ENCODE results near the gene RMDN2. TPM values are rescaled to one million over a fixed set of nuclear protein-coding genes. Genes with fewer than 3 reads are reported as not detected.

Gene RMDN2
- total and polyA plus RNA-seq, 12 donors, result 28.5 to 126 (median 55.9) TPM

DNA sequence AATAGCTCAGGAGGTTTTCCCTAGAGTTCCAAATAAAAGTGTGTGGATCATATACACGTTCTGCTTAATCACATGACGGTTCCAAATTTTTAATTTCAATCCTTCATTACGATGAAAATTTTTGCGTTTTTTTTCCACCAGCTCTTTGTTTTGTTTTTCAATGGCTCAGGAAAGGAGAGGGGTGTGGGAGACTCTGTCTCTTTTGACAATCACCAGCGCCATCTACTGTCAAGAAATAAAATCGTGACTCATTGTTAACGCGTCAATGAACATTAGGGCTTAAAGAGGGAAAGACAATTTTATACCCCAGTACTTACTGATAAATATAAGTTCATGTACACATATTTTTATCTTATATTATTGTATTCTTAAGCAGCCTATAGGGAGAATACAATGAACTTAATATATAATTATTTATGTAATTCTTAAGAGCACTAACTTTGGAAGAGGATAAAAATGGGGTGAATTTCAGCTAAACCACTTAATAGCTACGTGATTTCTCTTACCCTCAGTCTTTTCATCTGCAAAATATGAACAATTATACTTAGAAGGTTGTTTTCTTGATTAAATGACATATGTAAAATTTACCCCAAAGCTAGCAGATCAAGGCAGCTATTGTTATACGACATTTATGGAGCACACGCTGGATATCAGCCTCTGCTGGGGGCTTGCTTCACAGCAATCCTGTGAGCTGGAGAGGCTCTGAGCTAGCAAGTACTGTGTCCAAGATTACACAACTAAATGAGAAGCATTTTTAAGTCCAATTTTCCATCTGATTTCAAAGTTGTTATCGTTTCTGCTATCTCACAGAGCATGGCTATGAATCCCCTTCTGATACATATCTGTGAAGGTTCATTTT, 47.4 kb upstream of the RMDN2 start:
- H3K4me3 ChIP-seq, result no peak overlapping the region
- intact Hi-C loops (cut with DNase I), result loop anchor here in 1 of 2 donors (5.0 kb wide), 1 partner anchor 485 kb away; no protein-coding TSS in a partner anchor
- no peak overlapping the region for H3K27ac ChIP-seq

DNA sequence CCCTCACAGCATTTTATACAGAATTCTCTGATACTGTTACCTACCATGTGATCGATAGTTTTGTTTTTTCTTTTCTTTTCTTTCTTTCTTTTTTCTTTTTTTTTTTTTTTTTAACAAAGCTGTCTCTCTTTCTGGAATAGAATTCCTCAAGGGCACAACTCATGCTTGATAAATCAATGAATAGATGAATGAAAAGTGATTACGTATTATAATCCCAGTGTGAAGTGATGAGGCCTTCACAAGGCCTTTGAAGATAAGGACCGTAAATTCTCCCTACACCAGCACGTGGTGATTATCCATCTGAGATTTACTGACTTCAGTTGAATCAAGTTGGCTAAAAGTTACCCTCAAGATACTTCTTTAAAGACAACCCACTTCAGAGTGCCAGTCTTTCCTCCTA, 46.6 kb upstream of the RMDN2 start:
- intact Hi-C loops (cut with DNase I), result loop anchor here in 1 of 2 donors (5.0 kb wide), 1 partner anchor 486 kb away; no protein-coding TSS in a partner anchor
- no peaks in the 10 kb centered on the region for H3K27me3 ChIP-seq
- WGBS, 4 donors, result 56 to 74% (median 57%) methylated on average over 3 to 4 of the region's 4 CpGs
- no peaks in the 10 kb centered on the region for H3K36me3 ChIP-seq (replicated peaks in 1 of 2)
- TF ChIP-seq POLR2A (IDR thresholded peaks at IDR 0.05), result no peak
- TF ChIP-seq, protein P1, sequence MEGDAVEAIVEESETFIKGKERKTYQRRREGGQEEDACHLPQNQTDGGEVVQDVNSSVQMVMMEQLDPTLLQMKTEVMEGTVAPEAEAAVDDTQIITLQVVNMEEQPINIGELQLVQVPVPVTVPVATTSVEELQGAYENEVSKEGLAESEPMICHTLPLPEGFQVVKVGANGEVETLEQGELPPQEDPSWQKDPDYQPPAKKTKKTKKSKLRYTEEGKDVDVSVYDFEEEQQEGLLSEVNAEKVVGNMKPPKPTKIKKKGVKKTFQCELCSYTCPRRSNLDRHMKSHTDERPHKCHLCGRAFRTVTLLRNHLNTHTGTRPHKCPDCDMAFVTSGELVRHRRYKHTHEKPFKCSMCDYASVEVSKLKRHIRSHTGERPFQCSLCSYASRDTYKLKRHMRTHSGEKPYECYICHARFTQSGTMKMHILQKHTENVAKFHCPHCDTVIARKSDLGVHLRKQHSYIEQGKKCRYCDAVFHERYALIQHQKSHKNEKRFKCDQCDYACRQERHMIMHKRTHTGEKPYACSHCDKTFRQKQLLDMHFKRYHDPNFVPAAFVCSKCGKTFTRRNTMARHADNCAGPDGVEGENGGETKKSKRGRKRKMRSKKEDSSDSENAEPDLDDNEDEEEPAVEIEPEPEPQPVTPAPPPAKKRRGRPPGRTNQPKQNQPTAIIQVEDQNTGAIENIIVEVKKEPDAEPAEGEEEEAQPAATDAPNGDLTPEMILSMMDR (IDR thresholded peaks at IDR 0.05), result no peak
- no peak for DNase-seq
- H3K27ac ChIP-seq, result no peak overlapping the region
- no peaks in the 10 kb centered on the region for H3K9me3 ChIP-seq (replicated peaks in 1 of 3)
- no peak overlapping the region for H3K4me3 ChIP-seq
- peaks cover 0 to 6% of the 10 kb centered on the region in 2 donors for H3K4me1 ChIP-seq (replicated peaks in 1 of 2)

More for the DNA sequence above, 47.4 kb upstream of the RMDN2 start:
- H3K36me3 ChIP-seq (replicated peaks in 1 of 2), result no peaks in the 10 kb centered on the region
- no peaks in the 10 kb centered on the region for H3K9me3 ChIP-seq (replicated peaks in 1 of 3)
- peaks cover 0 to 6% of the 10 kb centered on the region in 2 donors for H3K4me1 ChIP-seq (replicated peaks in 1 of 2)
- no peak for TF ChIP-seq POLR2A (IDR thresholded peaks at IDR 0.05)
- TF ChIP-seq, protein P1 (IDR thresholded peaks at IDR 0.05), result peak; percentile 58 to 83 (median 82)
- 27 to 28% (median 28%) methylated on average over 12 of the region's 12 CpGs for WGBS, 4 donors
- H3K27me3 ChIP-seq, result no peaks in the 10 kb centered on the region
- DNase-seq, result peak in 2 of 7 donors; percentile 35 to 47

- intact Hi-C loops (cut with DNase I), result no loop called here
- TF ChIP-seq, protein P1 (IDR thresholded peaks at IDR 0.05), result no peak
- no peak for TF ChIP-seq POLR2A (IDR thresholded peaks at IDR 0.05)
- Histone ChIP-seq H3K4me3 (no peak overlapping the region), H3K4me1 (replicated peaks in 1 of 2) (peaks cover 0 to 6% of the 10 kb centered on the region in 2 donors), H3K27ac (no peak overlapping the region), H3K9me3 (replicated peaks in 1 of 3) (no peaks in the 10 kb centered on the region), H3K27me3 (no peaks in the 10 kb centered on the region), H3K36me3 (replicated peaks in 1 of 2) (no peaks in the 10 kb centered on the region)
- DNase-seq, result no peak
- 65 to 72% (median 71%) methylated on average over 8 to 9 of the region's 9 CpGs for WGBS, 4 donors
Measured at GRCh38 chr2:37880551-37880950, 44.5 kb upstream of the RMDN2 start.

DNA sequence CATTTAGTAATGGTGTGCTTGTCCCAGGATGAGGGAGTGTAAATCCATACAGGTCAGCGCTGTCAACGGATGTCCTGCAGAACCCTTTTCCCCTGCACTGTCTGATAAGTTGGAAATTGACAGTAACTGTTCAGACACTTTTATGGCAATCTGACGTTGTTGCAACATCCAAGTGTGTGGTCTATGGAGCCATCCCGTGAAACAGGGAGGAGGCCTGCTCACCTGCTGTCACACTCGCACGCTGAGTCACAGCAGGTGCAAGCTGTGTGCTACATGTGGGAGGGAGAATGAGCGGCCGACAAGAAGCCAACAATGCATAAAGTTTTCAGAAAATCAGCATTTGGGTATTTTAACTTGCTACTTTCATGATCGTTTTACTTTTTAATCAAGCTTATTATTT, 43.7 kb upstream of the RMDN2 start:
- DNase-seq, result no peak
- intact Hi-C loops (cut with DNase I), result no loop called here
- Histone ChIP-seq H3K27me3 (no peaks in the 10 kb centered on the region), H3K4me3 (no peak overlapping the region), H3K27ac (no peak overlapping the region), H3K4me1 (replicated peaks in 1 of 2) (peaks cover 0 to 6% of the 10 kb centered on the region in 2 donors), H3K9me3 (replicated peaks in 1 of 3) (no peaks in the 10 kb centered on the region), H3K36me3 (replicated peaks in 1 of 2) (no peaks in the 10 kb centered on the region)
- no peak for TF ChIP-seq POLR2A (IDR thresholded peaks at IDR 0.05)
- TF ChIP-seq, protein P1 (IDR thresholded peaks at IDR 0.05), result no peak
- WGBS, 4 donors, result 78 to 83% (median 82%) methylated on average over 9 of the region's 9 CpGs
